ENCODE measurements around the gene HDGFL3. TPM values are rescaled to one million over a fixed set of nuclear protein-coding genes. Genes with fewer than 3 reads are reported as not detected.
"Not testable (repeated sequence)": the region's sequence is repeated elsewhere in the genome, so short reads cannot be mapped to it uniquely, and the experiment has no call there.

Gene HDGFL3
- total and polyA plus RNA-seq, 9 donors = 24.7 to 67.6 (median 52.6) TPM

- H3K9me3 ChIP-seq = no peaks in the 10 kb centered on the region
- no peaks in the 10 kb centered on the region for H3K27me3 ChIP-seq
- TF ChIP-seq EP300 (IDR thresholded peaks at IDR 0.05) (no peak), CTCF (IDR thresholded peaks at IDR 0.05) (no peak), POLR2A (IDR thresholded peaks at IDR 0.05) (no peak)
- WGBS, 3 donors = 73 to 78% (median 76%) methylated on average over 8 of the region's 8 CpGs
- DNase-seq = no peak
- H3K4me1 ChIP-seq (ENCODE audit: insufficient read depth) = no peaks in the 10 kb centered on the region
- intact Hi-C loops (cut with DNase I) = loop anchor here in 1 of 4 donors (10.0 kb wide), 1 partner anchor 781 kb away; no protein-coding TSS in a partner anchor
- no peak overlapping the region for H3K27ac ChIP-seq
- no peaks in the 10 kb centered on the region for H3K36me3 ChIP-seq
- no peak overlapping the region for H3K4me3 ChIP-seq
Observed at GRCh38 chr15:83243634-83244033, 36.0 kb upstream of the HDGFL3 start.

GRCh38 chr15:83230242-83230641 lies 22.6 kb upstream of the HDGFL3 start:
- no peak overlapping the region for H3K4me3 ChIP-seq
- no peak overlapping the region for H3K27ac ChIP-seq
- TF ChIP-seq POLR2A (IDR thresholded peaks at IDR 0.05) = no peak
- TF ChIP-seq EP300 (IDR thresholded peaks at IDR 0.05) = no peak
- no peak for TF ChIP-seq CTCF (IDR thresholded peaks at IDR 0.05)
- WGBS, 3 donors = 93 to 97% (median 95%) methylated on average over 21 of the region's 21 CpGs
- H3K36me3 ChIP-seq = no peaks in the 10 kb centered on the region
- no peaks in the 10 kb centered on the region for H3K4me1 ChIP-seq (ENCODE audit: insufficient read depth)
- no peaks in the 10 kb centered on the region for H3K27me3 ChIP-seq
- no peak for DNase-seq
- no peaks in the 10 kb centered on the region for H3K9me3 ChIP-seq
- intact Hi-C loops (cut with DNase I) = no loop called here

- 81 to 89% (median 83%) methylated on average over 9 of the region's 9 CpGs for WGBS, 3 donors
- TF ChIP-seq POLR2A (IDR thresholded peaks at IDR 0.05) (no peak), CTCF (IDR thresholded peaks at IDR 0.05) (no peak), EP300 (IDR thresholded peaks at IDR 0.05) (no peak)
- H3K9me3 ChIP-seq = no peaks in the 10 kb centered on the region
- H3K36me3 ChIP-seq = no peaks in the 10 kb centered on the region
- no peaks in the 10 kb centered on the region for H3K27me3 ChIP-seq
- no peak for DNase-seq
- H3K27ac ChIP-seq = no peak overlapping the region
- H3K4me3 ChIP-seq = no peak overlapping the region
- H3K4me1 ChIP-seq (ENCODE audit: insufficient read depth) = no peaks in the 10 kb centered on the region
- intact Hi-C loops (cut with DNase I) = no loop called here
Observed at GRCh38 chr15:83225449-83225848, 17.8 kb upstream of the HDGFL3 start.

GRCh38 chr15:83221781-83222180 lies 14.2 kb upstream of the HDGFL3 start:
- H3K27ac ChIP-seq; H3K4me3 ChIP-seq; H3K36me3 ChIP-seq; H3K4me1 ChIP-seq (ENCODE audit: insufficient read depth); DNase-seq; intact Hi-C loops (cut with DNase I); H3K9me3 ChIP-seq; H3K27me3 ChIP-seq: not testable (repeated sequence)
- WGBS, 3 donors = 94 to 97% (median 96%) methylated on average over 9 of the region's 9 CpGs

- Histone ChIP-seq H3K4me3 (no peak overlapping the region), H3K27me3 (no peaks in the 10 kb centered on the region), H3K4me1 (ENCODE audit: insufficient read depth) (no peaks in the 10 kb centered on the region), H3K27ac (no peak overlapping the region), H3K36me3 (no peaks in the 10 kb centered on the region), H3K9me3 (no peaks in the 10 kb centered on the region)
- WGBS, 3 donors = 91 to 98% (median 98%) methylated on average over 1 of the region's 1 CpG
- intact Hi-C loops (cut with DNase I) = no loop called here
- no peak for TF ChIP-seq EP300 (IDR thresholded peaks at IDR 0.05)
- TF ChIP-seq POLR2A (IDR thresholded peaks at IDR 0.05) = no peak
- TF ChIP-seq CTCF (IDR thresholded peaks at IDR 0.05) = no peak
- DNase-seq = no peak
Observed at GRCh38 chr15:83219026-83219425, 11.4 kb upstream of the HDGFL3 start.

Data from ovary (tissue), 9 donors.